K562 (cell line): ENCODE measurements around the gene ZNF865. TPM values are rescaled to one million over a fixed set of nuclear protein-coding genes. Genes with fewer than 3 reads are reported as not detected.

Source experiments
- BRCA1 ChIP-seq, 2 experiments: fragments of 450-650 bp in 1 of 2; sonication (generic) in 1 of 2; formaldehyde crosslinking in 1 of 2; IDR thresholded peaks; 2 replicates each; pipeline versions ENCODE4 v1.5.0 to v1.6.1; 2017 to 2020; ENCODE audit warnings: mild to moderate bottlenecking in 1 of 2, missing genetic modification reagents in 1 of 2
- CBX8 ChIP-seq: fragments of 200-600 bp; sonication (generic); IDR thresholded peaks from 2 replicates; pipeline ENCODE4 v1.6.1; 2012; ENCODE audit warnings: borderline replicate concordance, mixed run types, low read depth, mild to moderate bottlenecking, moderate library complexity, mixed read lengths, low read length, control low read depth, inconsistent platforms; ENCODE audit not compliant: poor library complexity, severe bottlenecking; ENCODE audit errors: extremely low read depth
- CREM ChIP-seq: IDR thresholded peaks from 2 replicates; pipeline ENCODE4 v1.6.1; 2014; ENCODE audit warnings: antibody characterized with exemption, low read depth
- MAZ ChIP-seq, 2 experiments: fragments of 450-650 bp in 1 of 2; sonication (generic) in 1 of 2; formaldehyde crosslinking; IDR thresholded peaks in 1 of 2; conservative IDR thresholded peaks in 1 of 2; 2 replicates each; pipeline versions ENCODE4 v1.4.0 to v1.5.0; 2020; ENCODE audit warnings: mild to moderate bottlenecking in 1 of 2, missing genetic modification reagents in 1 of 2
- RFX1 ChIP-seq: fragments of 450-650 bp; IDR thresholded peaks from 2 replicates; pipeline ENCODE4 v1.6.1; 2016; ENCODE audit warnings: mild to moderate bottlenecking, moderate library complexity
- SIN3B ChIP-seq: fragments of 450-650 bp; IDR thresholded peaks from 2 replicates; pipeline ENCODE4 v1.6.1; 2017; ENCODE audit warnings: low read depth, mild to moderate bottlenecking, moderate library complexity
- TAF1 ChIP-seq: IDR thresholded peaks from 2 replicates; pipeline ENCODE4 v1.6.1; 2011; ENCODE audit warnings: mild to moderate bottlenecking, low read length, moderate library complexity; ENCODE audit not compliant: insufficient read depth, control insufficient read depth, severe bottlenecking; ENCODE audit errors: extremely low read depth
- UBTF ChIP-seq, 2 experiments: IDR thresholded peaks; 2 replicates each; pipeline ENCODE4 v1.6.1; 2012; ENCODE audit warnings: improper control_type of control experiment in 2 of 2, low read depth in 2 of 2, low read length in 2 of 2, borderline replicate concordance in 1 of 2
- USF2 ChIP-seq: sonication (generic); formaldehyde crosslinking; IDR thresholded peaks from 2 replicates; pipeline ENCODE4 v1.5.0; 2020; ENCODE audit warnings: missing genetic modification reagents
- YY1 ChIP-seq, 3 experiments: IDR thresholded peaks; 2 replicates each; pipeline ENCODE4 v1.6.1; 2011; ENCODE audit warnings: low read length in 2 of 3, mild to moderate bottlenecking in 2 of 3, moderate library complexity in 2 of 3, borderline replicate concordance in 1 of 3, control low read depth in 1 of 3, low read depth in 1 of 3; ENCODE audit not compliant: insufficient read depth in 3 of 3, insufficient replicate concordance in 2 of 3, control insufficient read depth in 1 of 3, insufficient read length in 1 of 3; ENCODE audit errors: extremely low read depth in 1 of 3
- ZBTB9 ChIP-seq: fragments of 450-650 bp; formaldehyde crosslinking; IDR thresholded peaks from 2 replicates; pipeline ENCODE4 v1.4.0; 2020; ENCODE audit warnings: mild to moderate bottlenecking, moderate library complexity
- ZNF436 ChIP-seq: fragments of 250-450, 450-650 bp; sonication (Bioruptor Pico); formaldehyde crosslinking; IDR thresholded peaks from 2 replicates; pipeline ENCODE4 v1.7.0; 2020; ENCODE audit warnings: mild to moderate bottlenecking
- polyA plus RNA-seq, 8 experiments: library from polyadenylated mRNA; depleted of rRNA in 4 of 8; stranded (reverse) in 5 of 8; unstranded in 3 of 8; fragments of >200 nt; fragmentation: Nextera tagmentation in 2 of 8; fragmentation: Illumina TruSeq in 1 of 8; extraction: Ambion mirVana in 2 of 8; extraction: Trizol in 1 of 8; gene quantifications; 2 replicates each; pipeline versions ENCODE4 v1.2.1 to v1.2.3, GENCODE V29; 2011 to 2014; ENCODE audit warnings: inconsistent platforms in 1 of 8, missing spikeins in 1 of 8
- total RNA-seq, 7 experiments: library from RNA; depleted of rRNA in 6 of 7; stranded (reverse); fragments of >200 nt in 6 of 7; fragmentation: Illumina TruSeq in 2 of 7; extraction: Trizol in 2 of 7; gene quantifications; 2 replicates each; pipeline versions ENCODE4 v1.2.1 to v1.2.3, GENCODE V29; 2011 to 2021; ENCODE audit warnings: low replicate concordance in 1 of 7
- TF ChIP-seq, protein P1 (sequence below), 2 experiments: fragments of 450-650 bp in 1 of 2; sonication (generic) in 1 of 2; formaldehyde crosslinking in 1 of 2; IDR thresholded peaks in 1 of 2; conservative IDR thresholded peaks in 1 of 2; 2 replicates each; pipeline versions ENCODE4 v1.6.1 to v1.8.1; 2016 to 2023; ENCODE audit warnings: mild to moderate bottlenecking in 2 of 2, moderate library complexity in 2 of 2, inconsistent platforms in 1 of 2, missing genetic modification reagents in 1 of 2
- TF ChIP-seq, protein P2 (sequence below): sonication (generic); formaldehyde crosslinking; IDR thresholded peaks from 2 replicates; pipeline ENCODE4 v1.8.0; 2022; ENCODE audit warnings: missing genetic modification reagents, mild to moderate bottlenecking, moderate library complexity, borderline replicate concordance

Gene ZNF865
- total and polyA plus RNA-seq, 9 of the 15 experiments (the other 6 are each of a cell fraction or from before 2014, with no cell fraction given) = 0.40 to 18.8 (median 1.6) TPM; not detected in 2

DNA sequence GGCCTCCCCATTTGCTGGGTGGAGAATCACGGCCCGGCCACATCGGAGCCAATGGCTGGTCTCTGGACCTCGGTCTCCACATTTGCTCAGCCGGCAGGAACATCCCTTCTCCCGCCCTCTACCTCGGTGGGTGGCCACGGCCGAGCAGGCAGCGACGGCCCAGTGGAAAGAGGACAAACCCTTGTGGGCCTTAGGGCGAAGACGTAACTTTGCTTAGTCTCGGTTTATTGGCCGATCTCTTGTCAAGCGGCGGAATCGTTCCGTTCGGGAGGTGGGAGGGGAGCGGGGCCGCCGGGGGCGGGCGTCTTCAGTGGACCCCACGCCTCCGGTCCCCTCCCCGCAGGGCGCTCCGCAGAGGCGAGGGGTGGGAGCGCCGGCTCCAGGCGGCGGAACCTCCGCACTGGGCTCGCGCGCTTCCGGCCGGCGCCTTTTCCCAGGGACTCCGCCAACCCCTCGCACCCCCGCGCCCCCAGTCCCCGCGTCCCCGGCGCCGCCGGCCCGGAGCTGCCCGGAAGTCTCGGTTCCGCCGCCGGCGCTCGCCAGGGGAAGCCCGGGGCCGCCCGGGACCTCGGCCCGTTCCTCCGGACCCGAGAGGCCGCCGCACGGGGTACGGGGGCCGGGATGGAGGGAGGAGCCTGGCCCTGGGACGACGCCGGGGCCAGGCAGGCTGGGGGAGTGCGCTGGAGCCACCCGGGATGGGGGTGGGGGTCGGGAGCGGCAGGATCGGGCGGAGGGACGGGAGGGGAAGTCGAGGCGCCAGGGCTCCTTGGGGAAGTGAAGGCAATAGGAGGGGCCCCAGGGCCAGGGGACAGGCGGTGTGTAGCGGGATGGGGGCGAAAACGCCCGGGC lies 35.4 kb downstream of the ZNF865 start, which contains the start of gene ZNF580 (continued):
- TF ChIP-seq, protein P1, sequence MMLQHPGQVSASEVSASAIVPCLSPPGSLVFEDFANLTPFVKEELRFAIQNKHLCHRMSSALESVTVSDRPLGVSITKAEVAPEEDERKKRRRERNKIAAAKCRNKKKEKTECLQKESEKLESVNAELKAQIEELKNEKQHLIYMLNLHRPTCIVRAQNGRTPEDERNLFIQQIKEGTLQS (IDR thresholded peaks at IDR 0.05) = no peak
- TF ChIP-seq, protein P1 (CRISPR knock-in tag; conservative IDR thresholded peaks at IDR 0.05) = no peak
- no peak for TF ChIP-seq BRCA1 (IDR thresholded peaks at IDR 0.05)
- 0 out of 2 replicates have a peak, but pooled peaks have one; percentile 2 for TF ChIP-seq BRCA1 (CRISPR knock-in tag; IDR thresholded peaks at IDR 0.05)
- peak; percentile 59 for TF ChIP-seq SIN3B
- peak; percentile 62 to 70; a peak in 3 of 4 replicates for TF ChIP-seq UBTF (IDR thresholded peaks at IDR 0.05; ENCODE audit: borderline replicate concordance in 1 of 2, low read depth in 2 of 2, low read length in 2 of 2)
- TF ChIP-seq CBX8 = no peak
- peak; percentile 56 to 62 for TF ChIP-seq MAZ (CRISPR knock-in tag; conservative IDR thresholded peaks at IDR 0.05 in 1 of 2, IDR thresholded peaks at IDR 0.05 in 1 of 2)
- 0 out of 2 replicates have a peak, but pooled peaks have one; percentile 24 for TF ChIP-seq CREM
- TF ChIP-seq USF2 (CRISPR knock-in tag) = no peak
- peak in 1 of 3 experiments; percentile 64 for TF ChIP-seq YY1 (IDR thresholded peaks at IDR 0.05; ENCODE audit: borderline replicate concordance in 1 of 3, control insufficient read depth in 1 of 3, extremely low read depth in 1 of 3, insufficient read depth in 3 of 3, insufficient read length in 1 of 3, insufficient replicate concordance in 2 of 3, low read depth in 1 of 3, low read length in 2 of 3)
- TF ChIP-seq, protein P2, sequence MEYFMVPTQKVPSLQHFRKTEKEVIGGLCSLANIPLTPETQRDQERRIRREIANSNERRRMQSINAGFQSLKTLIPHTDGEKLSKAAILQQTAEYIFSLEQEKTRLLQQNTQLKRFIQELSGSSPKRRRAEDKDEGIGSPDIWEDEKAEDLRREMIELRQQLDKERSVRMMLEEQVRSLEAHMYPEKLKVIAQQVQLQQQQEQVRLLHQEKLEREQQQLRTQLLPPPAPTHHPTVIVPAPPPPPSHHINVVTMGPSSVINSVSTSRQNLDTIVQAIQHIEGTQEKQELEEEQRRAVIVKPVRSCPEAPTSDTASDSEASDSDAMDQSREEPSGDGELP = peak; percentile 9; the same call in 1 of the 2 replicates
- TF ChIP-seq ZBTB9 (CRISPR knock-in tag) = no peak
- TF ChIP-seq ZNF436 (CRISPR knock-in tag) = 0 out of 2 replicates have a peak, but pooled peaks have one; percentile 23
- peak; percentile 41 for TF ChIP-seq TAF1
- TF ChIP-seq RFX1 = no peak
